Esophagus squamous epithelium (tissue), 5 donors: ENCODE data around the gene GTPBP1. TPM values are rescaled to one million over a fixed set of nuclear protein-coding genes. Genes with fewer than 3 reads are reported as not detected.

Experiments
- DNase-seq: peaks from one replicate; lab custom pipeline; 2025; lab: John Stamatoyannopoulos, UW
- H3K27ac ChIP-seq, 4 donors: fragments of 200-600 bp; sonication (generic); one replicate each; pipeline ENCODE4 v1.5.1; 2016 to 2019; ENCODE audit warnings: mild to moderate bottlenecking in 1 of 4
- H3K27me3 ChIP-seq, 4 donors: fragments of 200-600 bp; sonication (generic); 1 replicate in 3 of 4; 2 replicates in 1 of 4; pipeline versions ENCODE4 v1.5.1 to v1.6.0; 2017 to 2021; ENCODE audit warnings: antibody characterized with exemption in 1 of 4
- H3K36me3 ChIP-seq, 3 donors: fragments of 200-600 bp; sonication (generic); one replicate each; pipeline ENCODE4 v1.5.1; 2016 to 2019
- H3K4me1 ChIP-seq, 3 donors: fragments of 200-600 bp; sonication (generic); one replicate each; pipeline ENCODE4 v1.5.1; 2017 to 2019
- H3K4me3 ChIP-seq, 4 donors: fragments of 200-600 bp; sonication (generic); 1 replicate in 3 of 4; 2 replicates in 1 of 4; pipeline ENCODE4 v1.5.1; 2016 to 2019; ENCODE audit warnings: mild to moderate bottlenecking in 2 of 4, moderate library complexity in 1 of 4
- H3K9me3 ChIP-seq, 3 donors: fragments of 200-600 bp; sonication (generic); one replicate each; pipeline ENCODE4 v1.5.1; 2016 to 2019
- POLR2A ChIP-seq, 4 donors: fragments of 450-650 bp; IDR thresholded peaks; one replicate each; pipeline ENCODE4 v1.6.1; 2017; ENCODE audit warnings: antibody characterized with exemption in 4 of 4, mild to moderate bottlenecking in 4 of 4, moderate library complexity in 3 of 4
- WGBS, 2 donors: methylation state at CpG; one replicate each; pipeline ENCODE4 v1.1.5; 2018; 5-methylcytosine and 5-hydroxymethylcytosine counted together
- intact Hi-C: fragments of 100-400 bp; cut with DNase I; formaldehyde crosslinking; loops from one replicate; pipeline ENCODE4 v1.15.0; 2022
- total RNA-seq, 4 donors: library from RNA; depleted of rRNA; stranded (reverse); fragments of >200 nt; gene quantifications; one replicate each; pipeline ENCODE4 v1.1.0, GENCODE V29; 2016
- TF ChIP-seq, protein P1 (sequence below), 6 experiments: fragments of 450-650 bp in 4 of 6; fragments of 200-600 bp in 2 of 6; sonication (generic) in 2 of 6; IDR thresholded peaks; one replicate each; pipeline ENCODE4 v1.5.1; 2016 to 2019; ENCODE audit warnings: antibody characterized with exemption in 6 of 6, mild to moderate bottlenecking in 4 of 6, moderate library complexity in 4 of 6
- donor health status: DM: yes; HTN: yes; CAD: no.

The GTPBP1 gene
- total RNA-seq, 4 donors from 2014 or later: 15.3 to 37.4 (median 32.0) TPM

DNA sequence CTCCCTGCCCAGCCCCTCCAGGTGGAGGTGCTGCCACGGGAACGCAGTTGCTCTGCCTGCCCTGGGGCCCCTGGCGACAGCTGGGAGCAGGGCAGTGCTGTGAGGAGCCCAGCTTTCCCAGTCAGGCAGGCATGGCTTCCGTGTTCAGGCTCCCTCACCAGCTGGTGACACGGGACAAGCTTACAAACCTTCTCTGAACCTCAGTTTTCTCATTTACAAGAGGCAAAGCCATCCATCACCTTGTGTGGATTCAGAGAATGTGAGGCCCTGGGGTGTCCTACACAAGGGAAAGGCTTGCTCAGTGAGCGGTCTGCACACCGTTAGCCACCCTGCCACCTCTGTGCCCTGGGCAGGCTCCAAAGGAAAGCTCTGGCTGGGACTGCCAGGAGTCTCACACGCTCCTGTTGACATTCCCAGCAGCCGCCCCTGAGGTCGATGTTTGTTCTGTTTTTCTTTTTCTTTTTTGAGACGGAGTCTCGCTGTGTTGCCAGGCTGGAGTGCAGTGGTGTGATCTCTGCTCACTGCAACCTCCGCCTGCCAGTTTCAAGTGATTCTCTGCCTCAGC is 26.6 kb downstream of the GTPBP1 start:
- Histone ChIP-seq H3K9me3 (no peaks in the 10 kb centered on the region), H3K4me1 (peaks cover 21 to 54% (median 27%) of the 10 kb centered on the region in 3 donors), H3K4me3 (no peak overlapping the region), H3K36me3 (peaks cover 60 to 88% (median 68%) of the 10 kb centered on the region in 3 donors), H3K27me3 (no peaks in the 10 kb centered on the region), H3K27ac (peak overlapping the region in 3 of 4 donors; percentile 75 to 83 (median 82))
- no peak for TF ChIP-seq POLR2A (IDR thresholded peaks at IDR 0.05)
- TF ChIP-seq, protein P1, sequence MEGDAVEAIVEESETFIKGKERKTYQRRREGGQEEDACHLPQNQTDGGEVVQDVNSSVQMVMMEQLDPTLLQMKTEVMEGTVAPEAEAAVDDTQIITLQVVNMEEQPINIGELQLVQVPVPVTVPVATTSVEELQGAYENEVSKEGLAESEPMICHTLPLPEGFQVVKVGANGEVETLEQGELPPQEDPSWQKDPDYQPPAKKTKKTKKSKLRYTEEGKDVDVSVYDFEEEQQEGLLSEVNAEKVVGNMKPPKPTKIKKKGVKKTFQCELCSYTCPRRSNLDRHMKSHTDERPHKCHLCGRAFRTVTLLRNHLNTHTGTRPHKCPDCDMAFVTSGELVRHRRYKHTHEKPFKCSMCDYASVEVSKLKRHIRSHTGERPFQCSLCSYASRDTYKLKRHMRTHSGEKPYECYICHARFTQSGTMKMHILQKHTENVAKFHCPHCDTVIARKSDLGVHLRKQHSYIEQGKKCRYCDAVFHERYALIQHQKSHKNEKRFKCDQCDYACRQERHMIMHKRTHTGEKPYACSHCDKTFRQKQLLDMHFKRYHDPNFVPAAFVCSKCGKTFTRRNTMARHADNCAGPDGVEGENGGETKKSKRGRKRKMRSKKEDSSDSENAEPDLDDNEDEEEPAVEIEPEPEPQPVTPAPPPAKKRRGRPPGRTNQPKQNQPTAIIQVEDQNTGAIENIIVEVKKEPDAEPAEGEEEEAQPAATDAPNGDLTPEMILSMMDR (IDR thresholded peaks at IDR 0.05): no peak
- intact Hi-C loops: no loop called here
- no peak for DNase-seq
- 51 to 64% methylated on average over 5 to 10 of the region's 13 CpGs for WGBS, 2 donors

DNA sequence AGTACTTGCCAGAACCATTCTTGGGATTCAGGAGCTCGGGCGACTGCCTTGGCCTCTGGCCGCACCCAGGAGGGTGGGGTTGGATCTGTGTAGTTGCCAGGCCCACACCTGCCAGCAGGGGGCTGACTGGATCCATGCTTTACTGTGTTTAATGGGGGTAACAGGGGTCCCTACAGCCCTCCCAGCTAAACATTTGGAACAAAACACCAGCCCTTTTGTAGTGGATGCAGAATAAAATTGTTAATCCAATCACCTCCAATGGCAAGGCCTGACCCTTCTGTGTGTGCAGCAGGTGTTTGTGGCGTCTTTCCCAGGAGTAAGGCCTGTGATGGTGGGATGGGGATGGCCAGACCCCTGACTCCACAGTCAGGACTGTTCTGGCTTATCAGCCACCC is 27.6 kb downstream of the GTPBP1 start:
- no peak overlapping the region for H3K4me3 ChIP-seq
- H3K27me3 ChIP-seq: no peaks in the 10 kb centered on the region
- peak overlapping the region; percentile 60 to 83 (median 78) for H3K27ac ChIP-seq
- H3K9me3 ChIP-seq: no peaks in the 10 kb centered on the region
- H3K36me3 ChIP-seq: peaks cover 60 to 88% (median 68%) of the 10 kb centered on the region in 3 donors
- intact Hi-C loops: no loop called here
- 34% methylated on average over 4 of the region's 4 CpGs; no CpG with 5 or more reads in 1 of the 2 donors for WGBS, 2 donors
- peaks cover 21 to 54% (median 27%) of the 10 kb centered on the region in 3 donors for H3K4me1 ChIP-seq
- no peak for TF ChIP-seq POLR2A (IDR thresholded peaks at IDR 0.05)
- TF ChIP-seq, protein P1 (IDR thresholded peaks at IDR 0.05): peak; percentile 74 to 89 (median 78)
- DNase-seq: no peak

DNA sequence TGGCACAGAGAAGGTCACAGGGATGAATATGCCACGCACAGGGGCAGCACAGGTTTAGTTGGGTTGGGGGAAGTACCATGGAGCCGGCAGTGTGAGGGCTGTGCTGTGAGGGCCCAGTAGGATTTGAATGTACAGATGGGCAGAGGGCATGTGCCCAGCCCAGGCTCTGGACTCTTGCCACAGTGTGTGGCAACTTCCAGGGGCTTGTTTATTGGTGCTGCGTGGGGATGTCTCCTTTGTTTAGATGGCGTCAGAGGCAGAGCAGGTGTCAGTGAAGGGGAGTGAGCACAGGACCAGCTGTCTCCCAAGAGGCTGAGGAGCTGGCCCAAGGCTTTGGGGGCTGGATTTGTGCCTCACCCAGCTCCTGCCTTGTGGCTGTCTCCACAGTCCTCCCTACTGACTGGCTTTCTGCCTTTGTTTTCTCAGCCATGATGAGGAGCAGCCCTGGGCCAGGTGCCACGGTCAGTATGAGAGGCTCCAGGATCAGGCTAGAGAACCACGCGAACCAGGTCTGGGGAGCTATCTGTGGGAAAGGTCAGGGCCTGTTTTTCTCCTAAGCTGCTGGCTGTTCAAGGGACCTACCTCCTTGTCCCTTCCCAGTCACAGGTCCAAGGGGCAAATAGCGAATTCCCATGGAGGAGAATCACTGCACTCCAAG is 28.1 kb downstream of the GTPBP1 start:
- intact Hi-C loops: no loop called here
- Histone ChIP-seq H3K36me3 (peaks cover 60 to 88% (median 70%) of the 10 kb centered on the region in 3 donors), H3K27me3 (no peaks in the 10 kb centered on the region), H3K9me3 (no peaks in the 10 kb centered on the region), H3K4me3 (no peak overlapping the region), H3K4me1 (peaks cover 21 to 54% (median 27%) of the 10 kb centered on the region in 3 donors), H3K27ac (peak overlapping the region; percentile 60 to 83 (median 78))
- 70 to 100% methylated on average over 1 to 4 of the region's 8 CpGs for WGBS, 2 donors
- no peak for TF ChIP-seq POLR2A (IDR thresholded peaks at IDR 0.05)
- TF ChIP-seq, protein P1 (IDR thresholded peaks at IDR 0.05): no peak
- DNase-seq: no peak

- Histone ChIP-seq H3K4me1 (peaks cover 21 to 54% (median 27%) of the 10 kb centered on the region in 3 donors), H3K27ac (peak overlapping the region in 3 of 4 donors; percentile 75 to 83 (median 82)), H3K9me3 (no peaks in the 10 kb centered on the region), H3K36me3 (peaks cover 61 to 88% (median 70%) of the 10 kb centered on the region in 3 donors), H3K4me3 (no peak overlapping the region), H3K27me3 (no peaks in the 10 kb centered on the region)
- DNase-seq: no peak
- WGBS, 2 donors: 86 to 89% methylated on average over 6 to 10 of the region's 13 CpGs
- intact Hi-C loops: no loop called here
- TF ChIP-seq, protein P1 (IDR thresholded peaks at IDR 0.05): no peak
- no peak for TF ChIP-seq POLR2A (IDR thresholded peaks at IDR 0.05)
Measured at GRCh38 chr22:38734421-38735100, 28.8 kb downstream of the GTPBP1 start.
